ENCODE data around the gene BLM. TPM values are rescaled to one million over a fixed set of nuclear protein-coding genes. Genes with fewer than 3 reads are reported as not detected.

Gene BLM
- total and polyA plus RNA-seq, 2 of the 8 experiments (the other 6 are each of a cell fraction or from before 2014, with no cell fraction given): 15.2 to 46.7 TPM

DNA sequence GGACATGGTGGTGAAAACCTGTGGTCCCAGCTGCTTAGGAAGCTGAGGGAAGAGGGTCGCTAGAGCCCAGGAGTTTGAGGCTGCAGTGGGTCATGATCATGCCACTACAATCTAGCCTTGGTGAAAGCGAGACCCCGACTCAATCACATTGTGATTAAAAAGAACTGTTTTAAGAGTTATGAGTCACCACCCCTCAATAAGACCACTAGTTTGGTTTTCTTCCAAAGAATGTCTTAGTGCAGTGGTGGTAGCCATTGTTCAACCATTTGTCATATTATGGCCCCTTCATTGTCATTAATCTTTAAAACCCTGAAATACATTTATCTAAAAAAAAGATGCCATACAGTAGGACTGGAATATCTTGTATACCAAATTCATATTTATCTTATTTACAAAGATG lies 48.8 kb downstream of the BLM start:
- H3K36me3 ChIP-seq (ENCODE audit: control insufficient read depth in 2 of 4, insufficient read depth in 4 of 4, low read length in 3 of 4): peaks cover 7 to 57% (median 30%) of the 10 kb centered on the region in 4 experiments; a peak in 7 of 8 replicates
- H3K79me2 ChIP-seq (ENCODE audit: control insufficient read depth in 1 of 2, insufficient read depth in 2 of 2, low read length in 2 of 2): no peaks in the 10 kb centered on the region
- H4K91ac ChIP-seq (replicated peaks; ENCODE audit: insufficient read length, low read length): no peak overlapping the region
- no peak for TF ChIP-seq CBX8 (IDR thresholded peaks at IDR 0.05; ENCODE audit: borderline replicate concordance, low read depth, low read length)
- TF ChIP-seq CHD1 (IDR thresholded peaks at IDR 0.05; ENCODE audit: low read depth, low read length): no peak
- TF ChIP-seq SP1 (IDR thresholded peaks at IDR 0.05; ENCODE audit: low read depth, low read length): no peak
- no peak for TF ChIP-seq CTBP2 (IDR thresholded peaks at IDR 0.05; ENCODE audit: borderline replicate concordance, insufficient read depth, insufficient read length, low read length)
- no peak for TF ChIP-seq JUND (IDR thresholded peaks at IDR 0.05; ENCODE audit: low read length)
- TF ChIP-seq E2F6 (IDR thresholded peaks at IDR 0.05): no peak
- TF ChIP-seq KDM5A (IDR thresholded peaks at IDR 0.05; ENCODE audit: low read length): no peak
- no peak for TF ChIP-seq MAX (IDR thresholded peaks at IDR 0.05)
- TF ChIP-seq BCL11A (IDR thresholded peaks at IDR 0.05; ENCODE audit: low read depth in 2 of 2, low read length in 2 of 2): no peak
- no peak for TF ChIP-seq RBBP5 (IDR thresholded peaks at IDR 0.05; ENCODE audit: borderline replicate concordance, low read depth, low read length)
- no peak for TF ChIP-seq SP2 (IDR thresholded peaks at IDR 0.05; ENCODE audit: low read length)
- no peak for TF ChIP-seq CEBPB (IDR thresholded peaks at IDR 0.05; ENCODE audit: low read depth, low read length)
- TF ChIP-seq SUZ12 (IDR thresholded peaks at IDR 0.05; ENCODE audit: low read length): no peak
- no peak for TF ChIP-seq CHD2 (IDR thresholded peaks at IDR 0.05; ENCODE audit: low read length)
- no peak for TF ChIP-seq POLR2AphosphoS5 (IDR thresholded peaks at IDR 0.05; ENCODE audit: low read depth, low read length)

More for the DNA sequence above, 48.8 kb downstream of the BLM start:
- no peak overlapping the region for H4K8ac ChIP-seq (ENCODE audit: extremely low read depth, insufficient read depth, low read length)
- H3K23ac ChIP-seq (ENCODE audit: insufficient read length): no peak overlapping the region
- H3K18ac ChIP-seq (ENCODE audit: extremely low read depth, low read length): no peak overlapping the region
- peaks cover 0 to 4% (median 4%) of the 10 kb centered on the region in 4 experiments; a peak in 3 of 7 replicates for H3K4me1 ChIP-seq (replicated peaks in 1 of 4; ENCODE audit: control insufficient read depth in 3 of 4, insufficient read depth in 4 of 4, low read length in 3 of 4)
- 90% methylated on average over 3 of the region's 3 CpGs; no CpG with 5 or more reads in 1 of the 2 experiments for WGBS, 2 experiments (ENCODE audit: extremely low coverage in 1 of 2, insufficient coverage in 1 of 2, insufficient read length in 1 of 2, insufficient replicate concordance in 2 of 2, low coverage in 1 of 2, low lambda C conversion rate in 2 of 2, missing lambda C conversion rate in 1 of 2)
- H2BK12ac ChIP-seq (ENCODE audit: low read depth, low read length): no peak overlapping the region
- no peak overlapping the region for H3K56ac ChIP-seq (replicated peaks; ENCODE audit: insufficient read length, low read depth, low read length)
- no peak overlapping the region for H3K4me2 ChIP-seq (ENCODE audit: insufficient read depth in 1 of 2, low read depth in 2 of 2, low read length in 2 of 2)
- FAIRE-seq (no peak), DNase-seq (ENCODE audit: low read depth in 1 of 2, low spot score in 2 of 2) (no peak)
- H3K14ac ChIP-seq (ENCODE audit: insufficient read length): no peak overlapping the region
- H2BK20ac ChIP-seq (ENCODE audit: low read length): no peak overlapping the region
- H3K23me2 ChIP-seq (ENCODE audit: low read depth, low read length): no peaks in the 10 kb centered on the region
- no peak overlapping the region for H2BK5ac ChIP-seq (ENCODE audit: low read depth, low read length)
- H3K79me1 ChIP-seq (ENCODE audit: low read depth, low read length): no peaks in the 10 kb centered on the region
- no peak overlapping the region for H2AFZ ChIP-seq (ENCODE audit: low read length)
- H3K4me3 ChIP-seq (ENCODE audit: extremely low read depth in 1 of 4, insufficient read depth in 2 of 4, low read depth in 3 of 4, low read length in 4 of 4): no peak overlapping the region
- H3K27me3 ChIP-seq (replicated peaks in 1 of 4; ENCODE audit: control insufficient read depth in 3 of 4, extremely low read depth in 1 of 4, insufficient read depth in 3 of 4, low read length in 3 of 4): no peaks in the 10 kb centered on the region
- no peak overlapping the region for H2BK120ac ChIP-seq (replicated peaks; ENCODE audit: low read depth, low read length)
- no peak overlapping the region for H2AK5ac ChIP-seq (ENCODE audit: low read depth, low read length)
- H4K5ac ChIP-seq (ENCODE audit: insufficient read length, low read depth, low read length): no peak overlapping the region
- H3K27ac ChIP-seq (ENCODE audit: low read depth, low read length): no peak overlapping the region
- POLR2A ChIA-PET (ENCODE audit: partially characterized antibody): no interaction called here
- H3K4ac ChIP-seq (replicated peaks; ENCODE audit: insufficient read length, low read depth, low read length): no peak overlapping the region
- no peaks in the 10 kb centered on the region for H3K9me3 ChIP-seq (ENCODE audit: insufficient read depth in 2 of 2, low read depth in 1 of 2, low read length in 1 of 2)
- H2BK15ac ChIP-seq (ENCODE audit: low read length): no peak overlapping the region
- H3K9ac ChIP-seq (replicated peaks in 1 of 4; ENCODE audit: extremely low read depth in 1 of 4, low read depth in 3 of 4, low read length in 3 of 4): no peak overlapping the region
- CTCF ChIA-PET (ENCODE audit: partially characterized antibody): no interaction called here
- no peaks in the 10 kb centered on the region for H4K20me1 ChIP-seq (replicated peaks in 1 of 2; ENCODE audit: control insufficient read depth in 1 of 2, insufficient read depth in 2 of 2, low read length in 2 of 2)

Data from H1 (cell line).